ENCODE results near the gene ZDHHC17.

DNA sequence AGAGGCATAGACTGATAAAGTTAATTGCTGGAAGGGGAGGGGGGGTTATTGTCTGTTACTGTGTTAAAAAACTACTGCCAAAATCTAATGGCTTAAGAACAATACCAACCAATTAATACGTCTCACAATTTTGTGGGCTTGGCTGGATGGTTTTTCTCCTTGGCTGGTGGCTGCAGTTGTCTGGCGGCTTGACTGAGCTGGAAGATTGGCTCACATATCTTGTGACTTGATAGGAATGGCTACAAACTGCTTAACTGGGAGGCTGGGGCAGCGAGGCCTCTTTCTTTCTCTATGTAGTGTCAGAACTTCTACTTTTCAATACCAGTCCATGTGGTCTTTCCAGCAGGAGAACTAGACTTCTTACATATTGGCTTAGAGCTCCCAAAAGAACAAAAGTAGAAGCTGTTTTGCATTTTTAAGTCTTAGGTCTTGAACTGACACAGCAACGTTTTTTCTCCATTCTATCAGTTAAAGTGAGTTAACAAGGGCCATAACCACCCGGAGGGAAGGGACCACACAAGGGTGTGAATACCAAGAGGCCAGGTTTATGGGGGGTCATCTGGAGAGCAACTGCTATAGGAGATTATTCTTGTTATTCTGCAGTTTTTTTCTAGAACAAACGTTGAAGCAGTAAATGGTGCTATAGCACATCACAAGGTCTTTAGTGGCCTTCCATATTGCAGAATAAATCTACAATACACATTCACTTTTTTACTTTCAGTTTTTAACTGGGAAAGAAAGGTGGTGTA, 46.9 kb downstream of the ZDHHC17 start:
- TF ChIP-seq POLR2AphosphoS5 (IDR thresholded peaks at IDR 0.05; ENCODE audit: borderline replicate concordance, low read depth, low read length), result no peak
- no peak for TF ChIP-seq EZH2 (IDR thresholded peaks at IDR 0.05)
